GM19463 (cell line): ENCODE measurements around the gene CUL9.

Experiments used
- ATAC-seq: cut with Tn5 transposase; IDR thresholded peaks from one replicate; pipeline ENCODE4 v1.9.1; 2021; ENCODE audit warnings: mild to moderate bottlenecking, moderate library complexity; ENCODE audit not compliant: unreplicated experiment

Gene CUL9

GRCh38 chr6:43193929-43194328 is 11.9 kb downstream of the CUL9 start:
- no peak for ATAC-seq

GRCh38 chr6:43196337-43196736 is 14.3 kb downstream of the CUL9 start:
- no peak for ATAC-seq

GRCh38 chr6:43199912-43200311 is 17.9 kb downstream of the CUL9 start:
- ATAC-seq: no peak

GRCh38 chr6:43200541-43200940 is 18.5 kb downstream of the CUL9 start:
- no peak for ATAC-seq

GRCh38 chr6:43202451-43202850 is 20.5 kb downstream of the CUL9 start:
- ATAC-seq: no peak

GRCh38 chr6:43203029-43203717 is 21.2 kb downstream of the CUL9 start:
- ATAC-seq: no peak

GRCh38 chr6:43203718-43204095 is 21.7 kb downstream of the CUL9 start:
- no peak for ATAC-seq

GRCh38 chr6:43204271-43205105 is 22.5 kb downstream of the CUL9 start:
- no peak for ATAC-seq

GRCh38 chr6:43205849-43206248 is 23.9 kb downstream of the CUL9 start:
- ATAC-seq: no peak

- ATAC-seq: no peak
Measured at GRCh38 chr6:43207286-43207685, 25.3 kb downstream of the CUL9 start.

- ATAC-seq: no peak
Measured at GRCh38 chr6:43211955-43212354, 30.0 kb downstream of the CUL9 start.

GRCh38 chr6:43213431-43213830 is 31.4 kb downstream of the CUL9 start:
- ATAC-seq: no peak

GRCh38 chr6:43215066-43215465 is 33.1 kb downstream of the CUL9 start:
- no peak for ATAC-seq

- ATAC-seq: no peak
Measured at GRCh38 chr6:43216200-43216599, 34.2 kb downstream of the CUL9 start.

GRCh38 chr6:43217351-43217750 is 35.4 kb downstream of the CUL9 start:
- no peak for ATAC-seq

GRCh38 chr6:43219119-43219518 is 37.1 kb downstream of the CUL9 start:
- no peak for ATAC-seq

GRCh38 chr6:43219814-43220213 is 37.8 kb downstream of the CUL9 start:
- no peak for ATAC-seq

- no peak for ATAC-seq
Measured at GRCh38 chr6:43220439-43220951, 38.5 kb downstream of the CUL9 start.

GRCh38 chr6:43221046-43221972 is 39.3 kb downstream of the CUL9 start:
- no peak for ATAC-seq

- no peak for ATAC-seq
Measured at GRCh38 chr6:43222418-43223059, 40.5 kb downstream of the CUL9 start.

- ATAC-seq: no peak
Measured at GRCh38 chr6:43223175-43223574, 41.2 kb downstream of the CUL9 start.
